COLO668 (cell line): ENCODE measurements around the gene PAWR.
"Not testable (repeated sequence)": the region's sequence is repeated elsewhere in the genome, so short reads cannot be mapped to it uniquely, and the experiment has no call there.

Experiments
- DNase-seq: peaks from one replicate; lab custom pipeline; 2025; ENCODE audit not compliant: unreplicated experiment; lab: John Stamatoyannopoulos, UW

PAWR gene

GRCh38 chr12:79553863-79554574 lies 136.7 kb downstream of the PAWR start:
- no peak for DNase-seq

- no peak for DNase-seq
Measured at GRCh38 chr12:79552192-79552591, 138.6 kb downstream of the PAWR start.

- DNase-seq: no peak
Measured at GRCh38 chr12:79549531-79550271, 141.1 kb downstream of the PAWR start.

GRCh38 chr12:79548610-79548924 lies 142.2 kb downstream of the PAWR start:
- DNase-seq: no peak

- peak; percentile 41 for DNase-seq
Measured at GRCh38 chr12:79547735-79548609, 142.8 kb downstream of the PAWR start.

GRCh38 chr12:79547044-79547734 lies 143.6 kb downstream of the PAWR start:
- no peak for DNase-seq

- DNase-seq: no peak
Measured at GRCh38 chr12:79546466-79547043, 144.2 kb downstream of the PAWR start.

- DNase-seq: not testable (repeated sequence)
Measured at GRCh38 chr12:79544439-79544838, 146.3 kb downstream of the PAWR start.

- no peak for DNase-seq
Measured at GRCh38 chr12:79537675-79538074, 153.1 kb downstream of the PAWR start.

GRCh38 chr12:79535751-79536150 lies 155.0 kb downstream of the PAWR start:
- DNase-seq: no peak
